MCF 10A (cell line): ENCODE results near the gene CTAGE9. TPM values are rescaled to one million over a fixed set of nuclear protein-coding genes. Genes with fewer than 3 reads are reported as not detected.

Source experiments
- BruUV-seq: library from RNA; stranded (reverse); fragments of 400-500 nt; replicated peaks from 2 replicates; lab custom pipeline; 2021; lab: Mats Ljungman, UMichigan
- CTCF ChIA-PET: fragments of 300-600 bp; sonication (Branson Sonifier 250); formaldehyde crosslinking; extraction: SDS; loops from one replicate; lab custom pipeline; 2021; ENCODE audit warnings: antibody characterized with exemption, inconsistent platforms; lab: Yijun Ruan, JAX
- POLR2A ChIA-PET: fragments of 300-600, 350-650 bp; sonication (Branson Sonifier 250); formaldehyde crosslinking; extraction: SDS; loops from one replicate; lab custom pipeline; 2020; ENCODE audit warnings: antibody characterized with exemption, inconsistent platforms; lab: Yijun Ruan, JAX
- DNase-seq: peaks from one replicate; pipeline ENCODE4 v3.0.0-alpha.2; 2018; ENCODE audit not compliant: unreplicated experiment
- H3K27ac Mint-ChIP-seq: one replicate; pipeline ENCODE4 v1.8.0; 2022; ENCODE audit warnings: mild to moderate bottlenecking, low read depth, mixed read lengths; ENCODE audit not compliant: unreplicated experiment
- H3K27me3 Mint-ChIP-seq: one replicate; pipeline ENCODE4 v1.8.0; 2022; ENCODE audit warnings: mixed read lengths; ENCODE audit not compliant: insufficient read depth, unreplicated experiment
- H3K36me3 Mint-ChIP-seq: one replicate; pipeline ENCODE4 v1.8.0; 2022; ENCODE audit warnings: mild to moderate bottlenecking, moderate library complexity, mixed read lengths; ENCODE audit not compliant: insufficient read depth, unreplicated experiment
- H3K4me1 Mint-ChIP-seq: one replicate; pipeline ENCODE4 v1.8.0; 2022; ENCODE audit warnings: mixed read lengths; ENCODE audit not compliant: insufficient read depth, unreplicated experiment
- H3K4me3 Mint-ChIP-seq: one replicate; pipeline ENCODE4 v1.8.0; 2022; ENCODE audit warnings: mild to moderate bottlenecking, moderate library complexity, mixed read lengths; ENCODE audit not compliant: unreplicated experiment
- H3K9me3 Mint-ChIP-seq: one replicate; pipeline ENCODE4 v1.8.0; 2022; ENCODE audit warnings: mixed read lengths; ENCODE audit not compliant: unreplicated experiment
- intact Hi-C: fragments of 100-400 bp; cut with micrococcal nuclease; formaldehyde crosslinking; loops from 2 replicates; pipeline ENCODE4 v1.14.1; 2022
- total RNA-seq: library from RNA; stranded (reverse); gene quantifications from 2 replicates; pipeline ENCODE4 v1.2.3, GENCODE V29; 2022
- TF ChIP-seq, protein P1 (sequence below): fragments of 200-600 bp; IDR thresholded peaks from one replicate; pipeline ENCODE4 v1.8.0; 2022; ENCODE audit warnings: antibody characterized with exemption, mild to moderate bottlenecking; ENCODE audit not compliant: unreplicated experiment

CTAGE9 gene
- total RNA-seq, 1 experiment from 2014 or later = not detected

DNA sequence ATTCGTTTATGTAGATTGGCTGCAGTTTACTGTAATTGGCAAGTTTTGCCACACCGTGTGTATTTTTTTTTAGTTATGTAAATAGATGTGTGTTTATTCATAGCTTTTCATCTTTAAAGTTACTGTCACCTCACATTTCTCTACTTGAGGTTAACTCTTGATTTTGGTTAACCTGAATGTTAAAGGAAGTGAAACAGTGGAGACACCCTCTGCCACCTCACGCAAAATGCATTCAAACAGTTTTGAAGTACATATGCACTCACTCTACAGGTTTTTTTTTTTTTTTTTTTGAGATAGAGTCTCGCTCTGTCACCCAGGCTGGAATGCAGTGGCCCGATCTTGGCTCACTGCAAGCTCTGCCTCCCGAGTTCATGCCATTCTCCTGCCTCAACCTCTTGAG lies 27.3 kb downstream of the CTAGE9 start:
- TF ChIP-seq, protein P1, sequence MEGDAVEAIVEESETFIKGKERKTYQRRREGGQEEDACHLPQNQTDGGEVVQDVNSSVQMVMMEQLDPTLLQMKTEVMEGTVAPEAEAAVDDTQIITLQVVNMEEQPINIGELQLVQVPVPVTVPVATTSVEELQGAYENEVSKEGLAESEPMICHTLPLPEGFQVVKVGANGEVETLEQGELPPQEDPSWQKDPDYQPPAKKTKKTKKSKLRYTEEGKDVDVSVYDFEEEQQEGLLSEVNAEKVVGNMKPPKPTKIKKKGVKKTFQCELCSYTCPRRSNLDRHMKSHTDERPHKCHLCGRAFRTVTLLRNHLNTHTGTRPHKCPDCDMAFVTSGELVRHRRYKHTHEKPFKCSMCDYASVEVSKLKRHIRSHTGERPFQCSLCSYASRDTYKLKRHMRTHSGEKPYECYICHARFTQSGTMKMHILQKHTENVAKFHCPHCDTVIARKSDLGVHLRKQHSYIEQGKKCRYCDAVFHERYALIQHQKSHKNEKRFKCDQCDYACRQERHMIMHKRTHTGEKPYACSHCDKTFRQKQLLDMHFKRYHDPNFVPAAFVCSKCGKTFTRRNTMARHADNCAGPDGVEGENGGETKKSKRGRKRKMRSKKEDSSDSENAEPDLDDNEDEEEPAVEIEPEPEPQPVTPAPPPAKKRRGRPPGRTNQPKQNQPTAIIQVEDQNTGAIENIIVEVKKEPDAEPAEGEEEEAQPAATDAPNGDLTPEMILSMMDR = no peak
- Mint-ChIP-seq H3K4me1 (no peaks in the 10 kb centered on the region), H3K27ac (no peak overlapping the region), H3K4me3 (no peak overlapping the region), H3K27me3 (no peaks in the 10 kb centered on the region), H3K36me3 (no peaks in the 10 kb centered on the region), H3K9me3 (no peaks in the 10 kb centered on the region)
- intact Hi-C loops = no loop called here
- BruUV-seq = no TSS peak
- ChIA-PET POLR2A (interaction anchor here (0.7 kb wide), 1 partner anchor 797 kb away, joined by 3 read pairs; no protein-coding TSS in a partner anchor), CTCF (interaction anchor here (0.6 to 0.7 kb wide), 6 partner anchors 121 to 294 kb away, joined by 3 to 4 read pairs (median 3); no protein-coding TSS in a partner anchor)
- DNase-seq = no peak

DNA sequence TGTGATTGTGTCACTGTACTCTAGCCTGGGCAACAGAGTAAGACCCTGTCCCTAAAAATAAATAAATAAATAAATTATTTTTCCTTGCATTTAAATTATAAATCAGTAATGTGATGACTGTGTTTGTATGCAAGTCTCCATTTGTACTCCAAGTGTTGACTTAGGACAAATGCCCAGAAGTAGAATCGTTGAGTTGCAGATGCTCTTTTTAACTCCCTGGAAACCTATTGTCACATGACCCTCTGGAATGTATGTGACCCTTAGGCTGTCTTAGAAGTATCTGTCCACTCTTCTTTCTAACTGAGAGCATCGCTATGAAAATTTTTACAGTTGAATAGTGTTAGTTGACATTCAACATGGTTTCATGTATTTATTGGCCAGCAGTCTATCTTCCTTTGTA lies 28.4 kb downstream of the CTAGE9 start:
- H3K4me1 Mint-ChIP-seq = no peaks in the 10 kb centered on the region
- no peak overlapping the region for H3K27ac Mint-ChIP-seq
- intact Hi-C loops = no loop called here
- ChIA-PET CTCF (interaction anchor here (0.6 to 0.8 kb wide), 2 partner anchors 13 to 213 kb away, joined by 3 to 4 read pairs; no protein-coding TSS in a partner anchor), POLR2A (no interaction called here)
- no TSS peak for BruUV-seq
- peak; percentile 42 for DNase-seq
- H3K36me3 Mint-ChIP-seq = no peaks in the 10 kb centered on the region
- TF ChIP-seq, protein P1 = no peak
- no peaks in the 10 kb centered on the region for H3K9me3 Mint-ChIP-seq
- H3K4me3 Mint-ChIP-seq = no peak overlapping the region
- H3K27me3 Mint-ChIP-seq = no peaks in the 10 kb centered on the region

DNA sequence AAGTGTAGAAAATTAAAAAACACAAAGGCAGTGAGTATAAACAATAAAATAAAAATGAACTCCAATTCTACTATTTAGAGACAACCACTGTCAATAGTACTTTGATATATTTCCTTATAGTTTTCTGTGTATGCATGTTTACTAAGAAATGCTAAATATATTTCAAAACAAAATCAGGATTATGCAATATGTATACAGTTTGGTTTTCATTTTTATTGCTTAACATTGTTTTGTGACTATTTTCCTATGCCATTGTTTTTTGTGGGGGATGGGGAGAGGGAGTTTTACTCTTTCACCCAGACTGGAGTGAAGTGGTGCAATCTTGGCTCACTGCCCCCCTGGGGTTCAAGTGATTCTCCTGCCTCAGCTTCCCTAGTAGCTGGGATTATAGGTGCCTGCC lies 29.2 kb downstream of the CTAGE9 start:
- H3K9me3 Mint-ChIP-seq = no peaks in the 10 kb centered on the region
- no peaks in the 10 kb centered on the region for H3K4me1 Mint-ChIP-seq
- no TSS peak for BruUV-seq
- H3K4me3 Mint-ChIP-seq = no peak overlapping the region
- H3K36me3 Mint-ChIP-seq = no peaks in the 10 kb centered on the region
- DNase-seq = no peak
- ChIA-PET POLR2A (no interaction called here), CTCF (interaction anchor here (0.6 kb wide), 1 partner anchor 212 kb away, joined by 4 read pairs; no protein-coding TSS in a partner anchor)
- TF ChIP-seq, protein P1 = no peak
- intact Hi-C loops = no loop called here
- no peaks in the 10 kb centered on the region for H3K27me3 Mint-ChIP-seq
- H3K27ac Mint-ChIP-seq = no peak overlapping the region

DNA sequence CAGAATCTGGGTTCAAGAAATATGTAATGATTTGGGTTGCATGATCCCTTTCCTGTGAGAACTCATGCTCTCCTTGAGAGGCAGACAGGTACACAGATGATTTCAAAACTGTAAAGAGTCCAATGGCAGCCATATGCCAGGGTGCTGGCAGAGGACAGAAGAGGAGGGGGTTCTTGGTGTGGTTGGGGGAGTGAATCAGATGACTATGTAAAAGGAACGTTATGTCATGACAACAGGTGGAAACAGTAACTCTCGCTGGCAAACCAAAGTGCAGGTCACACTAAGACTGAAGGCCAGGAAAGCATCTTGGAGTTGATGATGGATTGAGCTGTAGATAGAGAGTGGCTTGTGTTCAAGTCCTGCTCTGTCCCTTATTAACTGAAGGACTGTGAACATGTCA lies 29.9 kb downstream of the CTAGE9 start:
- DNase-seq = no peak
- H3K36me3 Mint-ChIP-seq = no peaks in the 10 kb centered on the region
- no peaks in the 10 kb centered on the region for H3K27me3 Mint-ChIP-seq
- intact Hi-C loops = no loop called here
- POLR2A ChIA-PET = no interaction called here
- no peaks in the 10 kb centered on the region for H3K9me3 Mint-ChIP-seq
- H3K4me1 Mint-ChIP-seq = no peaks in the 10 kb centered on the region
- TF ChIP-seq, protein P1 = no peak
- no peak overlapping the region for H3K4me3 Mint-ChIP-seq
- CTCF ChIA-PET = interaction anchor here (0.7 kb wide), 1 partner anchor 12 kb away, joined by 3 read pairs; no protein-coding TSS in a partner anchor
- BruUV-seq = no TSS peak
- H3K27ac Mint-ChIP-seq = no peak overlapping the region
